ENCODE measurements around the gene ADGRD2.

DNA sequence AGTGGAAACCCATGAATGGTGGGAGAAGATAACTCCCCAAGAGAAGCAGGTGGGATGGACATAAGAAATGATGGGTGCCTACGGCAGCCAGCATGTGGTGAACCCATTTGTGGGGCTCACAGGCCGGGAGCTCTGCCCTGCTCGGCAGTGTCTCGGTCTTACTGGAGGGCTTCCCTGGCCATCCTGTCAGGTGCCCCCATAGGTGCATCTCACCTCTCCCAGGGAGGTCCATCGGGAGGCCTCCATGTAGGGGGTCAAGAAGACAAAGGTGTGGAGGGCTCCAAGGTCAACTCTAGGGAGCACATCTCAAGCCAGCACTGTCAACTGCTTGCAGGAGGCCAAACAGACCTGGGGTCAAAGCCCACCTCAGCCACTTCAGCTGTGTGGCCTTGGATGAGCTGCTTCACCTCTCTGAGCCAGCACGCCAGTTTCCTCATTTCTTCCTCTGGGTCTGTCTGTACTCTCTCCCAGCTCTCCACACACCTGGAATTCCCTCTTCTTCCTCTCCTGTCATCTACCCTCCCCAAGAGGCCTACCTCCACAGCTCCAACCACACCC is 10.5 kb upstream of the ADGRD2 start:
- TF ChIP-seq, protein P1, sequence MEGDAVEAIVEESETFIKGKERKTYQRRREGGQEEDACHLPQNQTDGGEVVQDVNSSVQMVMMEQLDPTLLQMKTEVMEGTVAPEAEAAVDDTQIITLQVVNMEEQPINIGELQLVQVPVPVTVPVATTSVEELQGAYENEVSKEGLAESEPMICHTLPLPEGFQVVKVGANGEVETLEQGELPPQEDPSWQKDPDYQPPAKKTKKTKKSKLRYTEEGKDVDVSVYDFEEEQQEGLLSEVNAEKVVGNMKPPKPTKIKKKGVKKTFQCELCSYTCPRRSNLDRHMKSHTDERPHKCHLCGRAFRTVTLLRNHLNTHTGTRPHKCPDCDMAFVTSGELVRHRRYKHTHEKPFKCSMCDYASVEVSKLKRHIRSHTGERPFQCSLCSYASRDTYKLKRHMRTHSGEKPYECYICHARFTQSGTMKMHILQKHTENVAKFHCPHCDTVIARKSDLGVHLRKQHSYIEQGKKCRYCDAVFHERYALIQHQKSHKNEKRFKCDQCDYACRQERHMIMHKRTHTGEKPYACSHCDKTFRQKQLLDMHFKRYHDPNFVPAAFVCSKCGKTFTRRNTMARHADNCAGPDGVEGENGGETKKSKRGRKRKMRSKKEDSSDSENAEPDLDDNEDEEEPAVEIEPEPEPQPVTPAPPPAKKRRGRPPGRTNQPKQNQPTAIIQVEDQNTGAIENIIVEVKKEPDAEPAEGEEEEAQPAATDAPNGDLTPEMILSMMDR (IDR thresholded peaks at IDR 0.05): no peak
- no peak for TF ChIP-seq POLR2A (IDR thresholded peaks at IDR 0.05)

Measured in thyroid gland (tissue), 4 donors.